H1 (cell line): ENCODE data around the gene SEC24B. TPM values are rescaled to one million over a fixed set of nuclear protein-coding genes. Genes with fewer than 3 reads are reported as not detected.

Source experiments
- CTCF ChIA-PET: fragments of 300-600 bp; sonication (Branson Sonifier 250); formaldehyde crosslinking; loops from one replicate; lab custom pipeline; 2021; ENCODE audit not compliant: partially characterized antibody; lab: Charles Lee
- POLR2A ChIA-PET: fragments of 300-600 bp; sonication (Branson Sonifier 250); formaldehyde crosslinking; loops from one replicate; lab custom pipeline; 2021; ENCODE audit warnings: inconsistent platforms; ENCODE audit not compliant: partially characterized antibody; lab: Charles Lee
- DNase-seq, 2 experiments: peaks; one replicate each; pipeline versions ENCODE4 v3.0.0 to v3.0.0-alpha.2; 2010 to 2022; ENCODE audit warnings: low spot score in 2 of 2, low read depth in 1 of 2, mixed read lengths in 1 of 2
- FAIRE-seq: peaks from 2 replicates; lab custom pipeline; 2011; peaks lifted over from hg19 to GRCh38; lab: Jason Lieb, UNC
- H2AFZ ChIP-seq: 2 replicates; pipeline ENCODE4 v1.8.1; 2012; ENCODE audit warnings: low read length, inconsistent platforms
- H2AK5ac ChIP-seq: 2 replicates; pipeline ENCODE4 v1.6.1; 2013; ENCODE audit warnings: low read depth, low read length
- H2BK120ac ChIP-seq: replicated peaks from 2 replicates; pipeline ENCODE3; 2013; ENCODE audit warnings: low read depth, low read length, inconsistent platforms
- H2BK12ac ChIP-seq: 2 replicates; pipeline ENCODE4 v1.6.1; 2013; ENCODE audit warnings: low read depth, low read length
- H2BK15ac ChIP-seq: 2 replicates; pipeline ENCODE4 v1.6.1; 2013; ENCODE audit warnings: low read length
- H2BK20ac ChIP-seq: 2 replicates; pipeline ENCODE4 v1.6.1; 2013; ENCODE audit warnings: low read length
- H2BK5ac ChIP-seq: 2 replicates; pipeline ENCODE4 v1.6.1; 2013; ENCODE audit warnings: low read depth, low read length
- H3K14ac ChIP-seq: 2 replicates; pipeline ENCODE4 v1.6.1; 2013; ENCODE audit warnings: inconsistent platforms; ENCODE audit not compliant: insufficient read length
- H3K18ac ChIP-seq: 2 replicates; pipeline ENCODE4 v1.6.1; 2013; ENCODE audit warnings: low read length; ENCODE audit errors: extremely low read depth
- H3K23ac ChIP-seq: 2 replicates; pipeline ENCODE4 v1.6.1; 2013; ENCODE audit warnings: inconsistent platforms; ENCODE audit not compliant: insufficient read length
- H3K23me2 ChIP-seq: 2 replicates; pipeline ENCODE4 v1.6.1; 2013; ENCODE audit warnings: low read depth, low read length
- H3K27ac ChIP-seq: 2 replicates; pipeline ENCODE4 v1.6.1; 2011; ENCODE audit warnings: low read depth, low read length, inconsistent platforms
- H3K27me3 ChIP-seq, 4 experiments: replicated peaks in 1 of 4; 1 replicate in 1 of 4; 2 replicates in 3 of 4; pipeline versions ENCODE4 v1.6.1 to v1.8.1; 2011 to 2013; ENCODE audit warnings: low read length in 3 of 4, mild to moderate bottlenecking in 3 of 4, inconsistent platforms in 2 of 4, mixed read lengths in 2 of 4, moderate library complexity in 1 of 4; ENCODE audit not compliant: control insufficient read depth in 3 of 4, insufficient read depth in 3 of 4; ENCODE audit errors: extremely low read depth in 1 of 4
- H3K36me3 ChIP-seq, 4 experiments: 2 replicates each; pipeline versions ENCODE4 v1.6.1 to v1.8.1; 2011 to 2013; ENCODE audit warnings: mild to moderate bottlenecking in 4 of 4, low read length in 3 of 4, moderate library complexity in 2 of 4, control low read depth in 1 of 4, inconsistent platforms in 1 of 4; ENCODE audit not compliant: insufficient read depth in 4 of 4, control insufficient read depth in 2 of 4
- H3K4ac ChIP-seq: replicated peaks from 2 replicates; pipeline ENCODE3; 2013; ENCODE audit warnings: low read length, low read depth, mixed read lengths, inconsistent platforms; ENCODE audit not compliant: insufficient read length
- H3K4me1 ChIP-seq, 4 experiments: replicated peaks in 1 of 4; 1 replicate in 1 of 4; 2 replicates in 3 of 4; pipeline versions ENCODE4 v1.6.1 to v1.8.1; 2011 to 2013; ENCODE audit warnings: low read length in 3 of 4, inconsistent platforms in 2 of 4, mixed read lengths in 1 of 4; ENCODE audit not compliant: insufficient read depth in 4 of 4, control insufficient read depth in 3 of 4
- H3K4me2 ChIP-seq, 2 experiments: 2 replicates each; pipeline versions ENCODE4 v1.6.1 to v1.8.1; 2011 to 2013; ENCODE audit warnings: low read depth in 2 of 2, low read length in 2 of 2, control low read depth in 1 of 2, inconsistent platforms in 1 of 2, mild to moderate bottlenecking in 1 of 2; ENCODE audit not compliant: insufficient read depth in 1 of 2
- H3K4me3 ChIP-seq, 4 experiments: fragments of 200-600, 300-600 bp in 1 of 4; sonication (generic), shearing (Covaris generic), sonication (Bioruptor Twin) in 1 of 4; 2 replicates each; pipeline versions ENCODE4 v1.5.1 to v1.8.1; 2011 to 2016; ENCODE audit warnings: low read length in 4 of 4, low read depth in 3 of 4, control low read depth in 2 of 4, inconsistent platforms in 2 of 4, mild to moderate bottlenecking in 2 of 4, mixed read lengths in 1 of 4, moderate library complexity in 1 of 4; ENCODE audit not compliant: insufficient read depth in 2 of 4; ENCODE audit errors: extremely low read depth in 1 of 4
- H3K56ac ChIP-seq: replicated peaks from 2 replicates; pipeline ENCODE3; 2013; ENCODE audit warnings: low read depth, mild to moderate bottlenecking, mixed read lengths, low read length, inconsistent platforms; ENCODE audit not compliant: insufficient read length
- H3K79me1 ChIP-seq: 2 replicates; pipeline ENCODE4 v1.6.1; 2013; ENCODE audit warnings: low read depth, low read length, control low read depth
- H3K79me2 ChIP-seq, 2 experiments: 2 replicates each; pipeline versions ENCODE4 v1.6.1 to v1.8.1; 2012 to 2013; ENCODE audit warnings: low read length in 2 of 2, mild to moderate bottlenecking in 2 of 2, inconsistent platforms in 1 of 2; ENCODE audit not compliant: insufficient read depth in 2 of 2, control insufficient read depth in 1 of 2
- H3K9ac ChIP-seq, 4 experiments: replicated peaks in 1 of 4; 1 replicate in 1 of 4; 2 replicates in 3 of 4; pipeline versions ENCODE4 v1.6.1 to v1.8.1; 2011 to 2013; ENCODE audit warnings: low read depth in 3 of 4, low read length in 3 of 4, control low read depth in 2 of 4, mild to moderate bottlenecking in 2 of 4, moderate library complexity in 2 of 4, inconsistent platforms in 1 of 4; ENCODE audit errors: extremely low read depth in 1 of 4
- H3K9me3 ChIP-seq, 2 experiments: 2 replicates each; pipeline versions ENCODE4 v1.6.1 to v1.8.1; 2012 to 2013; ENCODE audit warnings: mild to moderate bottlenecking in 2 of 2, moderate library complexity in 2 of 2, control low read depth in 1 of 2, inconsistent platforms in 1 of 2, low read depth in 1 of 2, low read length in 1 of 2, mixed read lengths in 1 of 2; ENCODE audit not compliant: insufficient read depth in 2 of 2
- H4K20me1 ChIP-seq, 2 experiments: replicated peaks in 1 of 2; 2 replicates each; pipeline versions ENCODE3 to v1.8.1; 2011 to 2013; ENCODE audit warnings: inconsistent platforms in 2 of 2, low read length in 2 of 2, mild to moderate bottlenecking in 1 of 2; ENCODE audit not compliant: insufficient read depth in 2 of 2, control insufficient read depth in 1 of 2
- H4K5ac ChIP-seq: 2 replicates; pipeline ENCODE4 v1.6.1; 2013; ENCODE audit warnings: low read length, low read depth, mixed read lengths, inconsistent platforms; ENCODE audit not compliant: insufficient read length
- H4K8ac ChIP-seq: 2 replicates; pipeline ENCODE4 v1.8.0; 2013; ENCODE audit warnings: mild to moderate bottlenecking, moderate library complexity, low read length, inconsistent platforms; ENCODE audit not compliant: insufficient read depth; ENCODE audit errors: extremely low read depth
- H4K91ac ChIP-seq: replicated peaks from 2 replicates; pipeline ENCODE3; 2013; ENCODE audit warnings: low read length, mixed read lengths, inconsistent platforms; ENCODE audit not compliant: insufficient read length
- ASH2L ChIP-seq: fragments of 200-600, 300-600 bp; sonication (generic); IDR thresholded peaks from one replicate; pipeline ENCODE4 v1.7.1; 2017; ENCODE audit warnings: low read length
- ATF3 ChIP-seq: IDR thresholded peaks from 2 replicates; pipeline ENCODE4 v1.6.1; 2011; ENCODE audit warnings: low read depth, mild to moderate bottlenecking, low read length; ENCODE audit not compliant: insufficient read depth
- GABPA ChIP-seq: IDR thresholded peaks from 2 replicates; pipeline ENCODE4 v1.6.1; 2011; ENCODE audit warnings: mild to moderate bottlenecking, low read length, moderate library complexity, borderline replicate concordance; ENCODE audit not compliant: insufficient read depth
- HDAC6 ChIP-seq: IDR thresholded peaks from one replicate; pipeline ENCODE4 v1.7.1; 2012; ENCODE audit warnings: low read depth, mild to moderate bottlenecking, inconsistent platforms, low read length, moderate library complexity
- KDM1A ChIP-seq: fragments of 200-600, 300-600 bp; sonication (generic); IDR thresholded peaks from 2 replicates; pipeline ENCODE4 v1.7.1; 2016; ENCODE audit warnings: mild to moderate bottlenecking, low read length, borderline replicate concordance
- POLR2AphosphoS5 ChIP-seq: IDR thresholded peaks from 2 replicates; pipeline ENCODE4 v1.6.1; 2011; ENCODE audit warnings: low read depth, low read length
- RAD21 ChIP-seq, 2 experiments: IDR thresholded peaks in 1 of 2; conservative IDR thresholded peaks in 1 of 2; 2 replicates each; pipeline ENCODE4 v1.6.1; 2011; ENCODE audit warnings: low read depth in 2 of 2, low read length in 2 of 2, improper control_type of control experiment in 1 of 2, inconsistent platforms in 1 of 2, mild to moderate bottlenecking in 1 of 2, moderate library complexity in 1 of 2
- RBBP5 ChIP-seq: IDR thresholded peaks from 2 replicates; pipeline ENCODE4 v1.7.1; 2012; ENCODE audit warnings: low read depth, mild to moderate bottlenecking, inconsistent platforms, low read length, moderate library complexity, borderline replicate concordance
- RNF2 ChIP-seq: fragments of 200-900, 300-1000 bp; sonication (generic); IDR thresholded peaks from 2 replicates; pipeline ENCODE4 v1.7.1; 2016; ENCODE audit warnings: borderline replicate concordance, low read depth, mild to moderate bottlenecking, antibody characterized with exemption, low read length; ENCODE audit not compliant: poor library complexity, severe bottlenecking; ENCODE audit errors: missing control alignments
- SP1 ChIP-seq: IDR thresholded peaks from 2 replicates; pipeline ENCODE4 v1.6.1; 2011; ENCODE audit warnings: low read depth, low read length
- SP4 ChIP-seq: IDR thresholded peaks from 2 replicates; pipeline ENCODE4 v1.6.1; 2012; ENCODE audit warnings: low read length, inconsistent platforms
- WGBS, 2 experiments: shearing (Covaris generic) in 1 of 2; methylation state at CpG; one replicate each; pipeline versions ENCODE4 v1.1.6 to v1.1.7; 2013 to 2015; ENCODE audit warnings: low lambda C conversion rate in 2 of 2, mixed read lengths in 2 of 2, inconsistent platforms in 1 of 2, low coverage in 1 of 2, missing lambda C conversion rate in 1 of 2; ENCODE audit not compliant: insufficient replicate concordance in 2 of 2, insufficient coverage in 1 of 2, insufficient read length in 1 of 2; ENCODE audit errors: extremely low coverage in 1 of 2, missing lambda C conversion rate in 1 of 2; 5-methylcytosine and 5-hydroxymethylcytosine counted together
- polyA plus RNA-seq, 7 experiments: library from polyadenylated mRNA; depleted of rRNA in 3 of 7; stranded (reverse) in 5 of 7; unstranded in 2 of 7; fragments of >200 nt in 5 of 7; fragments of 200-250 nt in 2 of 7; gene quantifications; 1 replicate in 5 of 7; 2 replicates in 1 of 7; 4 replicates in 1 of 7; pipeline versions ENCODE4 v1.2.1 to v1.2.3, GENCODE V29; 2011 to 2013; ENCODE audit warnings: missing spikeins in 2 of 7, mixed read lengths in 2 of 7
- total RNA-seq: library from RNA; stranded (reverse); fragmentation: NEBNext Ultra II Directional; extraction: Animal tissue kit (Norgen Biotek cat#: 25700); gene quantifications from 2 replicates; pipeline ENCODE4 v1.2.1, GENCODE V29; 2021

Gene SEC24B
- total and polyA plus RNA-seq, 2 of the 8 experiments (the other 6 are each of a cell fraction or from before 2014, with no cell fraction given) = 25.6 to 30.9 TPM

GRCh38 chr4:109408711-109409110, 24.9 kb upstream of the SEC24B start:
- CTCF ChIA-PET = no interaction called here
- no peaks in the 10 kb centered on the region for H3K79me1 ChIP-seq
- no peak overlapping the region for H2BK120ac ChIP-seq
- DNase-seq (no peak), FAIRE-seq (no peak)
- H3K4me2 ChIP-seq = no peak overlapping the region
- no peaks in the 10 kb centered on the region for H3K79me2 ChIP-seq
- H2BK20ac ChIP-seq = no peak overlapping the region
- peak overlapping the region; percentile 54; the same call in 1 of the 2 replicates for H2BK15ac ChIP-seq
- H3K4me3 ChIP-seq = no peak overlapping the region
- H4K8ac ChIP-seq = no peak overlapping the region
- WGBS, 2 experiments = 87% methylated on average over 3 of the region's 3 CpGs; no CpG with 5 or more reads in 1 of the 2 experiments
- H3K23me2 ChIP-seq = no peaks in the 10 kb centered on the region; the same call in 1 of the 2 replicates
- no peak overlapping the region for H3K9ac ChIP-seq
- POLR2A ChIA-PET = no interaction called here
- H4K5ac ChIP-seq = no peak overlapping the region
- H2BK5ac ChIP-seq = peak overlapping the region; percentile 44; the same call in 1 of the 2 replicates
- no peak overlapping the region for H3K23ac ChIP-seq
- H3K27ac ChIP-seq = no peak overlapping the region
- no peaks in the 10 kb centered on the region for H4K20me1 ChIP-seq
- H3K36me3 ChIP-seq = no peaks in the 10 kb centered on the region
- H3K14ac ChIP-seq = no peak overlapping the region
- peaks cover 0 to 7% (median 2%) of the 10 kb centered on the region in 4 experiments; a peak in 4 of 7 replicates for H3K4me1 ChIP-seq
- no peak overlapping the region for H2AK5ac ChIP-seq
- no peaks in the 10 kb centered on the region for H3K9me3 ChIP-seq
- H2AFZ ChIP-seq = peak overlapping the region; percentile 3; the same call in 1 of the 2 replicates
- H4K91ac ChIP-seq = no peak overlapping the region
- no peak overlapping the region for H3K56ac ChIP-seq
- no peak overlapping the region; the same call in 1 of the 2 replicates for H2BK12ac ChIP-seq
- H3K27me3 ChIP-seq = no peaks in the 10 kb centered on the region
- H3K4ac ChIP-seq = no peak overlapping the region
- H3K18ac ChIP-seq = peak overlapping the region; percentile 16; the same call in 1 of the 2 replicates
- no peak for TF ChIP-seq HDAC6
- TF ChIP-seq ASH2L = no peak
- TF ChIP-seq SP1 = no peak
- TF ChIP-seq POLR2AphosphoS5 = no peak
- TF ChIP-seq RNF2 = no peak
- TF ChIP-seq RBBP5 = no peak
- TF ChIP-seq SP4 = no peak
- no peak for TF ChIP-seq ATF3
- TF ChIP-seq KDM1A = no peak
- no peak for TF ChIP-seq RAD21 (IDR thresholded peaks at IDR 0.05 in 1 of 2, conservative IDR thresholded peaks at IDR 0.05 in 1 of 2; ENCODE audit: low read depth in 2 of 2, low read length in 2 of 2)
- TF ChIP-seq GABPA = no peak
